Uterus (tissue), 4 donors: Measurements from ENCODE around the gene GPC2. TPM values are rescaled to one million over a fixed set of nuclear protein-coding genes. Genes with fewer than 3 reads are reported as not detected.
"Not testable (repeated sequence)": the region's sequence is repeated elsewhere in the genome, so short reads cannot be mapped to it uniquely, and the experiment has no call there.

Experiments used
- DNase-seq, 2 donors: peaks; one replicate each; pipeline ENCODE4 v3.0.0-alpha.2; 2019 to 2020
- H3K27ac ChIP-seq, 2 donors: fragments of 200-600 bp; sonication (generic); 1 replicate in 1 of 2; 2 replicates in 1 of 2; pipeline ENCODE4 v1.5.1; 2016 to 2018
- H3K27me3 ChIP-seq, 2 donors: fragments of 200-600 bp; sonication (generic); one replicate each; pipeline ENCODE4 v1.5.1; 2018 to 2019; ENCODE audit warnings: control low read depth in 1 of 2
- H3K36me3 ChIP-seq, 2 donors: fragments of 200-600 bp; sonication (generic); one replicate each; pipeline ENCODE4 v1.5.1; 2019; ENCODE audit warnings: control low read depth in 1 of 2
- H3K4me1 ChIP-seq, 2 donors: fragments of 200-600 bp; sonication (generic); one replicate each; pipeline ENCODE4 v1.5.1; 2018 to 2019; ENCODE audit warnings: control low read depth in 1 of 2
- H3K4me3 ChIP-seq, 2 donors: fragments of 200-600 bp; sonication (generic); 1 replicate in 1 of 2; 2 replicates in 1 of 2; pipeline ENCODE4 v1.5.1; 2018 to 2019; ENCODE audit warnings: mild to moderate bottlenecking in 1 of 2
- H3K9me3 ChIP-seq, 2 donors: fragments of 200-600 bp; sonication (generic); one replicate each; pipeline ENCODE4 v1.5.1; 2019; ENCODE audit warnings: control low read depth in 1 of 2
- CTCF ChIP-seq, 4 experiments: fragments of 200-600 bp in 2 of 4; fragments of 450-650 bp in 2 of 4; sonication (generic) in 2 of 4; IDR thresholded peaks; one replicate each; pipeline ENCODE4 v1.5.1; 2016 to 2019; ENCODE audit warnings: antibody characterized with exemption in 4 of 4, mild to moderate bottlenecking in 2 of 4, moderate library complexity in 1 of 4
- POLR2A ChIP-seq, 2 donors: fragments of 450-650 bp; IDR thresholded peaks; one replicate each; pipeline ENCODE4 v1.6.1; 2016; ENCODE audit warnings: antibody characterized with exemption in 2 of 2, mild to moderate bottlenecking in 1 of 2, moderate library complexity in 1 of 2
- intact Hi-C: fragments of 100-400 bp; cut with DNase I; formaldehyde crosslinking; loops from one replicate; pipeline ENCODE4 v1.15.1; 2023; ENCODE audit warnings: low total_unique reads
- total RNA-seq, 4 donors: library from RNA; depleted of rRNA in 3 of 4; stranded (reverse); fragments of >200 nt in 3 of 4; gene quantifications; one replicate each; pipeline versions ENCODE4 v1.1.0 to v1.2.4, GENCODE V29; 2014 to 2023
- donor health status: DM: yes; HTN: yes; CAD: no.

GPC2 gene
- total RNA-seq, 4 donors from 2014 or later = under 0.01 to 9.3 (median 4.5) TPM; not detected in 1

GRCh38 chr7:100152937-100153666 lies 24.1 kb downstream of the GPC2 start:
- H3K27ac ChIP-seq = no peak overlapping the region
- TF ChIP-seq POLR2A (IDR thresholded peaks at IDR 0.05) = no peak
- TF ChIP-seq CTCF (IDR thresholded peaks at IDR 0.05) = no peak
- intact Hi-C loops = no loop called here
- H3K4me1 ChIP-seq = peaks cover 0 to 18% of the 10 kb centered on the region in 2 donors
- H3K27me3 ChIP-seq = no peaks in the 10 kb centered on the region
- no peak for DNase-seq
- H3K4me3 ChIP-seq = no peak overlapping the region
- no peaks in the 10 kb centered on the region for H3K9me3 ChIP-seq
- H3K36me3 ChIP-seq = no peaks in the 10 kb centered on the region

DNA sequence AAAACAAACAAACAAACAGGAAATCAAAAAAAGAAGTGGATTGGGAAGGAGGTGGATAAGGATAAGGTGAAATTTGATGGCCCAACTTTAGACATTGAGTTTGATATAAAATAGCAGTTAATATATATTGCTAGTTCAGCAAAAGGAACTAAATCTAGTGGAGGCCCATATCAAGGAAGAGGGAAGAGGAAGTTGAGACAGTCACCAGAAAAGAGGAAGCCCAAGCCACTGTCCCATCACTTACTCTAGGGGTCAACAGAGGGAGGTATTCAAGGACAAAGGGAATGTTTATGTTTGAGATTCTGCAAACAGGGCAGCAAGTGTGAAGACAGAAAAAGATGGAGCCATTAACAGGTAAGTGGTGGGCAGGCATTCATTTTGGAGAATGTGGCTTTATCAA lies 24.8 kb downstream of the GPC2 start:
- TF ChIP-seq POLR2A (IDR thresholded peaks at IDR 0.05) (no peak), CTCF (IDR thresholded peaks at IDR 0.05) (no peak)
- Histone ChIP-seq H3K27me3 (no peaks in the 10 kb centered on the region), H3K4me1 (peaks cover 0 to 18% of the 10 kb centered on the region in 2 donors), H3K36me3 (no peaks in the 10 kb centered on the region), H3K4me3 (no peak overlapping the region), H3K9me3 (no peaks in the 10 kb centered on the region), H3K27ac (no peak overlapping the region)
- no peak for DNase-seq
- intact Hi-C loops = no loop called here

- peaks cover 0 to 11% of the 10 kb centered on the region in 2 donors for H3K4me1 ChIP-seq
- H3K4me3 ChIP-seq = peak within 1 kb of the TSS; percentile 71 to 91
- peak within 1 kb of the TSS; percentile 90 to 92 for H3K27ac ChIP-seq
- no peaks in the 10 kb centered on the region for H3K27me3 ChIP-seq
- TF ChIP-seq POLR2A (IDR thresholded peaks at IDR 0.05) = peak; percentile 73 to 91
- peak in 2 of 4 experiments; percentile 4 to 9 for TF ChIP-seq CTCF (IDR thresholded peaks at IDR 0.05)
- DNase-seq = peak; percentile 99
- no peaks in the 10 kb centered on the region for H3K9me3 ChIP-seq
- no peaks in the 10 kb centered on the region for H3K36me3 ChIP-seq
- intact Hi-C loops = no loop called here
Observed at GRCh38 chr7:100148559-100149328, 28.4 kb downstream of the GPC2 start, which contains the start of gene LAMTOR4. Gene LAMTOR4, plus strand, starts transcription at chr7:100148918. Its CDS starts 55 bp downstream, at chr7:100148973.

DNA sequence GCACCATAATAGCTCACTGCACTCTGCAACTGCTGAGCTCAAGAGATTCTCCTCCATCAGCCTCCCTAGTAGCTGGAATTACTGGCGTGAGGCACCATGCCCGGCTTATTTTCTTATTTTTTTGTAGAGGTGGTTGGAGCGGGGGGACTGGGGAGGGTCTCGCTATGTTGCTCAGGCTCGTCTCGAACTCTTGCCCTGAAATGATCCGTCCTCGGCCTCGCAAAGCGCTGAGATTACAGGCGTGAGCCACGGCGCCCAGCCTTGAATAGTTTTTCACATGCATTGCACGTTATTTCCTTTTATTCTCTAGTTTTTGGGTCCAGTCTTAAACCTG lies 29.0 kb downstream of the GPC2 start:
- no peaks in the 10 kb centered on the region for H3K27me3 ChIP-seq
- no peaks in the 10 kb centered on the region for H3K36me3 ChIP-seq
- H3K27ac ChIP-seq = peak overlapping the region; percentile 74 to 85
- peak overlapping the region; percentile 30 to 91 for H3K4me3 ChIP-seq
- no peak for DNase-seq
- intact Hi-C loops = no loop called here
- H3K4me1 ChIP-seq = peaks cover 0 to 11% of the 10 kb centered on the region in 2 donors
- TF ChIP-seq CTCF (IDR thresholded peaks at IDR 0.05) (no peak), POLR2A (IDR thresholded peaks at IDR 0.05) (no peak)
- H3K9me3 ChIP-seq = no peaks in the 10 kb centered on the region

DNA sequence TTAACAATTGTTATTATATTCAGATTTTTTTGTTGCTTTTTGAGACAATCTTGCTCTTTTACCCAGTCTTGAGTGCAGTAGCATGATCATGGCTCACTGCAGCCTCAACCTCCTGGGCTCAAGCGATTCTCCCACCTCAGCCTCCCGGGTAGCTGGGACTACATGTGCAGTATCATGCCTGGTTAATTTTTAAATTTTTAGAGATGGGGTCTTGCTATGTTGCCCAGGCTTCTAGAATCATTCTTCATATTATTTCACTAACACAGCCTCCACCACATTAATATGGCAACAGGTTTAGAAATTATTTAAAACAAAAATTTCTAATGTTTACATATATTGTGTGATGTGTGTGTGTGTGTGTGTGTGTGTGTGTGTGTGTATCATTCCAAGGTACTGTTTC lies 29.9 kb downstream of the GPC2 start:
- H3K4me1 ChIP-seq = peaks cover 0 to 11% of the 10 kb centered on the region in 2 donors
- DNase-seq = no peak
- intact Hi-C loops = no loop called here
- H3K27me3 ChIP-seq = no peaks in the 10 kb centered on the region
- TF ChIP-seq CTCF (IDR thresholded peaks at IDR 0.05) = no peak
- no peak for TF ChIP-seq POLR2A (IDR thresholded peaks at IDR 0.05)
- H3K4me3 ChIP-seq = no peak overlapping the region
- H3K27ac ChIP-seq = no peak overlapping the region
- no peaks in the 10 kb centered on the region for H3K9me3 ChIP-seq
- no peaks in the 10 kb centered on the region for H3K36me3 ChIP-seq

- H3K9me3 ChIP-seq, H3K36me3 ChIP-seq, H3K27me3 ChIP-seq, H3K4me3 ChIP-seq, H3K27ac ChIP-seq, intact Hi-C loops, DNase-seq: not testable (repeated sequence)
- peaks cover 0 to 11% of the 10 kb centered on the region in 2 donors for H3K4me1 ChIP-seq
Observed at GRCh38 chr7:100146350-100146749, 30.8 kb downstream of the GPC2 start.
